DND-41 (cell line): ENCODE data around the gene SFMBT2.

Experiments
- CTCF ChIP-seq: IDR thresholded peaks from 2 replicates; pipeline ENCODE4 v1.5.1; 2012; ENCODE audit warnings: borderline replicate concordance, low read length, moderate library complexity, mild to moderate bottlenecking; ENCODE audit not compliant: poor library complexity, severe bottlenecking; ENCODE audit errors: extremely low read depth
- EZH2 ChIP-seq: IDR thresholded peaks from 3 replicates; pipeline ENCODE4 v1.6.1; 2012; ENCODE audit warnings: borderline replicate concordance, low read depth, mild to moderate bottlenecking, moderate library complexity, low read length, inconsistent platforms; ENCODE audit not compliant: severe bottlenecking

GRCh38 chr10:7423521-7423920 is 12.7 kb upstream of the SFMBT2 start:
- TF ChIP-seq CTCF (no peak), EZH2 (no peak)
